Ovary (tissue), 3 donors: ENCODE results near the gene CRYBG2.

ENCODE experiments used
- EP300 ChIP-seq: sonication (generic); formaldehyde crosslinking; IDR thresholded peaks from one replicate; pipeline ENCODE4 v1.6.1; 2017; ENCODE audit warnings: antibody characterized with exemption
- POLR2A ChIP-seq: fragments of 450-650 bp; IDR thresholded peaks from one replicate; pipeline ENCODE4 v1.6.1; 2017; ENCODE audit warnings: antibody characterized with exemption, mild to moderate bottlenecking, moderate library complexity
- TF ChIP-seq, protein P1 (sequence below), 3 donors: fragments of 450-650 bp in 2 of 3; fragments of 200-600 bp in 1 of 3; IDR thresholded peaks; one replicate each; pipeline versions ENCODE4 v1.5.1 to v1.8.0; 2016 to 2022; ENCODE audit warnings: antibody characterized with exemption in 3 of 3, mild to moderate bottlenecking in 1 of 3
- donor health status: DM: no; HTN: no; CAD: no.

DNA sequence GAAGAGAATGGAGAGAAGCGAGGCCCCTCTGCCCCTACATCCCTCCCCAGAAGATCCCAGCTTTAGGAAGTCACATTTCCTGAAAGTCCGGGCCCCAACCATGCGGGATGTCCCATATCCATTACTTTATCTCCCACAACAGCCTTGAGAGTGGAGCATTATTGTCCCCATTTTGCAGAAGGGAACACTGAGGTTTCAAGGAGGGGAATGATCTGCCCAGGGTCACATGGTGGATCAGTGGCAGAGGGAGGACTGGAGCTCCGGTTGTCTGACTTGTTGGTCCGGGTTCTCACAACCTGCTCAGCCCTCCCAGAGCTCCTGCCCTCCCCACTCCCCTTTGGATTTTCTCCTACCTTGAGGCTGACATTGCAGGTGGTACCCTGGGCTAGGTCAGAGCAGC lies 2.2 kb upstream of the CRYBG2 start:
- TF ChIP-seq, protein P1, sequence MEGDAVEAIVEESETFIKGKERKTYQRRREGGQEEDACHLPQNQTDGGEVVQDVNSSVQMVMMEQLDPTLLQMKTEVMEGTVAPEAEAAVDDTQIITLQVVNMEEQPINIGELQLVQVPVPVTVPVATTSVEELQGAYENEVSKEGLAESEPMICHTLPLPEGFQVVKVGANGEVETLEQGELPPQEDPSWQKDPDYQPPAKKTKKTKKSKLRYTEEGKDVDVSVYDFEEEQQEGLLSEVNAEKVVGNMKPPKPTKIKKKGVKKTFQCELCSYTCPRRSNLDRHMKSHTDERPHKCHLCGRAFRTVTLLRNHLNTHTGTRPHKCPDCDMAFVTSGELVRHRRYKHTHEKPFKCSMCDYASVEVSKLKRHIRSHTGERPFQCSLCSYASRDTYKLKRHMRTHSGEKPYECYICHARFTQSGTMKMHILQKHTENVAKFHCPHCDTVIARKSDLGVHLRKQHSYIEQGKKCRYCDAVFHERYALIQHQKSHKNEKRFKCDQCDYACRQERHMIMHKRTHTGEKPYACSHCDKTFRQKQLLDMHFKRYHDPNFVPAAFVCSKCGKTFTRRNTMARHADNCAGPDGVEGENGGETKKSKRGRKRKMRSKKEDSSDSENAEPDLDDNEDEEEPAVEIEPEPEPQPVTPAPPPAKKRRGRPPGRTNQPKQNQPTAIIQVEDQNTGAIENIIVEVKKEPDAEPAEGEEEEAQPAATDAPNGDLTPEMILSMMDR (IDR thresholded peaks at IDR 0.05): no peak
- TF ChIP-seq POLR2A (no peak), EP300 (no peak)
